ENCODE results near the gene RAB14. TPM values are rescaled to one million over a fixed set of nuclear protein-coding genes. Genes with fewer than 3 reads are reported as not detected.

RAB14 gene
- total and polyA plus RNA-seq, 10 of the 15 experiments (the other 5 are each of a cell fraction or from before 2014, with no cell fraction given) = 16.7 to 59.9 (median 25.4) TPM

GRCh38 chr9:121138561-121138960 is 63.1 kb downstream of the RAB14 start:
- RAD21 ChIA-PET (ENCODE audit: unreplicated experiment) = interaction anchor here (0.9 kb wide), 1 partner anchor 18 kb away, joined by 3 read pairs; no protein-coding TSS in a partner anchor
- Histone ChIP-seq H3K4me1 (ENCODE audit: control insufficient read depth, insufficient read depth, low read length) (no peaks in the 10 kb centered on the region), H3K4me3 (no peak overlapping the region), H2AFZ (ENCODE audit: control insufficient read depth, low read depth, low read length) (no peak overlapping the region), H3K9ac (ENCODE audit: control insufficient read depth, insufficient read depth, low read length) (no peak overlapping the region), H3K36me3 (ENCODE audit: control insufficient read depth in 2 of 2, insufficient read depth in 2 of 2, low read length in 1 of 2) (peaks cover 18 to 25% of the 10 kb centered on the region in 2 experiments), H3K9me3 (replicated peaks; ENCODE audit: control insufficient read depth, insufficient read depth, low read length) (no peaks in the 10 kb centered on the region), H3K79me2 (ENCODE audit: control insufficient read depth, insufficient read depth, low read length) (no peaks in the 10 kb centered on the region), H3K4me2 (ENCODE audit: control insufficient read depth, insufficient read depth) (no peak overlapping the region), H3K27ac (ENCODE audit: control insufficient read depth, insufficient read depth) (no peak overlapping the region), H3K27me3 (replicated peaks in 1 of 2; ENCODE audit: control insufficient read depth in 2 of 2, insufficient read depth in 2 of 2, low read length in 1 of 2) (no peaks in the 10 kb centered on the region), H4K20me1 (ENCODE audit: control insufficient read depth, insufficient read depth) (no peaks in the 10 kb centered on the region)
- no TSS peak for BruUV-seq (replicated peaks)
- ATAC-seq (no peak), FAIRE-seq (no peak), DNase-seq (ENCODE audit: low read depth, low spot score) (no peak)
- POLR2A ChIA-PET = interaction anchor here (0.8 kb wide), 1 partner anchor 47 kb away, joined by 3 read pairs; no protein-coding TSS in a partner anchor
- TF ChIP-seq NFYA (IDR thresholded peaks at IDR 0.05; ENCODE audit: borderline replicate concordance, low read depth, low read length) (no peak), KDM1A (IDR thresholded peaks at IDR 0.05; ENCODE audit: borderline replicate concordance) (no peak), ZBTB40 (IDR thresholded peaks at IDR 0.05; ENCODE audit: borderline replicate concordance) (no peak), SMAD5 (IDR thresholded peaks at IDR 0.05; ENCODE audit: low read depth) (no peak), ZNF274 (IDR thresholded peaks at IDR 0.05; ENCODE audit: insufficient read depth, insufficient read length) (no peak)
- SMC1A ChIA-PET (ENCODE audit: uncharacterized antibody, unreplicated experiment) = interaction anchor here (1.0 to 1.6 kb wide), 5 partner anchors 11 to 382 kb away, joined by 3 to 4 read pairs (median 4); no protein-coding TSS in a partner anchor
- CTCF ChIA-PET = interaction anchor here (0.6 to 1.7 kb wide), 5 partner anchors 14 to 1183 kb away, joined by 3 to 4 read pairs (median 3); no protein-coding TSS in a partner anchor
- in situ Hi-C loops (cut with MboI) = no loop called here
- intact Hi-C loops (cut with micrococcal nuclease; ENCODE audit: unreplicated experiment) = no loop called here
